GM18505 (cell line): Measurements from ENCODE around the gene HDLBP.
"Not testable (repeated sequence)": the region's sequence is repeated elsewhere in the genome, so short reads cannot be mapped to it uniquely, and the experiment has no call there.

Experiments used
- ATAC-seq: cut with Tn5 transposase; IDR thresholded peaks from one replicate; pipeline ENCODE4 v1.9.1; 2021; ENCODE audit not compliant: unreplicated experiment
- POLR2A ChIP-seq: IDR thresholded peaks from 4 replicates; pipeline ENCODE4 v1.6.1; 2011; ENCODE audit warnings: borderline replicate concordance; ENCODE audit not compliant: insufficient read depth, insufficient read length; ENCODE audit errors: extremely low read depth

The HDLBP gene

DNA sequence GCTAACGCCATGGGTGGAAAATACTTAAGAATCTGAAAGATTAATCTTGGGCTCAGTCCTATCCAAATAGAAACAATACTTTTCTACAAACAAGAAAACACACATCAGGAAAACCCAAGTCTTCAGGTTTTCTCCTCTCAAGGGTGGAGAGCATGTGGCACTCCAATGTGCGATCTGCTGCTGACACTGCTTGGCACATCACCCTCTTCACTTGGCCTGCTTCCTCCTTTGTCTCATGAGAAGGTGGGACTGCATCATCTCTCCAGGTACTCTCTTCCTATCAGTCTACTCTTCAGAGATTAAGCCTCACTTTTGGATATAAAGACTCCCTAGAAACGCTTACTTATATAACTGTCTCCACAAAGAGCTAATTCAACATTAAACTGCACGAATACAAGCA is 26.4 kb downstream of the HDLBP start:
- no peak for TF ChIP-seq POLR2A
- no peak for ATAC-seq

DNA sequence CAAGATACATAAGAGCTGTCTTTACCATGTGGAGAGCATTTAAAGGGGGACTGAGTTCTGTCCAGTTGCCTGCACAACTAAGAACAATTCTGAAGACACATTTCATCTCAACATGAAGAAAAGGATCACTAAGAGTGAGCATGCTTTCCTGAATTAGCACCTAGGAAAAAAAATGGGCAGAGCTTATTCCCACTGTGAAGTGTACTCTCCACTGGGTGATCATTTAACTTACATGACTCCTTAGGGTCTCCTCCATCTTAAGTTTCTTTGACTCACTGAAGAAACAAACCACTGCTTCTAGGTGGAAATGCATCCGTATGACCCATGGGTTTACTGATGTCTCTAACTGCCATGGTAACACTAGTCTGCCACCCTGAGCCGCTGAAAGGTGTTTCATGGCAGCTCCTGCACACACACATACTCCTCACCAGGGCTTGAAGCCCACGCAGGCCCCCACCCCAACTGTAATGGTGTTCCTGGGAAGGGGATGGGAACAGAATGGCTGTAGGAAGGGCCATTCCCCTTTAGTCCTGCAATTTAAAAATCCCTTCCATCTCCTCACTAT is 27.1 kb downstream of the HDLBP start:
- no peak for ATAC-seq

DNA sequence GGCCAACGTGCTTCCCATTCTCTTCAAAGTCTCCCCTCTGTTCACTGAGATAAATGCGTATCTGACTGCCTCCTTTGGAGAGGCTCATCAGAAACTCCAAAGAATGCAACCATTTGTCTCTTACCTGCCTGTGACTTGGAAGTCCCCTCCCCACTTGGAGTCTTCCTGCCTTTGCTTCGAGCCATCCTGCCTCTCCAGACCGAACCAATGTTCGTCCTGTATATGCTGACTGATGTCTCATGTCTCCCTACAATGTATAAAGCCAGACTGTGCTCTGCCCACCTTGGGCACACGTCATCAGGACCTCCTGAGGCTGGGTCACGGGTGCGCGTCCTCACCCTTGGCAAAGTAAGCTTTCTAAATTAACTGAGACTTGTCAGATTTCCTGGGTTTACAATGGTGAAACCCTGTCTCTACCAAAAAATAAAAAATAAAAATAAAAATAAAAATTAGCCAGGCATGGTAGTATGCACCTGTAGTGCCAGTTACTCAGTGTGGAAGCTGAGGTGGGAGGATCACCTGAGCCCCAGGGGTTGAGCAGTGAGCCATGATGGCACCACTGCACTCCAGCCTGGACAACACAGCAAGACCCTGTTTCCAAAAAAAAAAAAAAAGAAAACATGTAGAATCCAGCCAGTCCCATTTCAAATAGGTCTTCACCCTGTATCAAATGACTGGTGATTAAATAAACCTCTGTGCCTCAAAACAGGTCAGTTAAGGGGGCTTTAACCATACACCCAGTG is 29.0 kb downstream of the HDLBP start:
- no peak for ATAC-seq
- TF ChIP-seq POLR2A = no peak

More for the DNA sequence above, 27.1 kb downstream of the HDLBP start:
- no peak for TF ChIP-seq POLR2A

DNA sequence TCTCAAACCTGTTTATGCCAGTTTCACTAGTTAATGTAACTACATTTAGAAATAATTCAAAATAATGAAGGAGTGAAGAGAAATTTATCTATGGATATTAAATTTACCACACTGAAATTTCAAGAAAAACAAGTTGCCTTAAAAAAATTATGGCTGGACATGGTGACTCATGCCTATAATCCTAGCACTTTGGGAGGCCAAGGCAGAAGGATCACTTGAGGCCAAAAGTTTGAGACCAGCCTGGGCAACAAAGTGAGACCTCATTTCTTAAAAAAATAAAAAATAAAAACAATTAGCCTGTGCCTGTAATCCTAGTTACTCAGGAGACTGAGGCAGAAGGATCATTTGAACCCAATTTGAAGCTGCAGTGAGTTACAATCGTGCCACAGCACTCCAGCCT is 29.9 kb downstream of the HDLBP start:
- TF ChIP-seq POLR2A = no peak
- ATAC-seq = no peak

DNA sequence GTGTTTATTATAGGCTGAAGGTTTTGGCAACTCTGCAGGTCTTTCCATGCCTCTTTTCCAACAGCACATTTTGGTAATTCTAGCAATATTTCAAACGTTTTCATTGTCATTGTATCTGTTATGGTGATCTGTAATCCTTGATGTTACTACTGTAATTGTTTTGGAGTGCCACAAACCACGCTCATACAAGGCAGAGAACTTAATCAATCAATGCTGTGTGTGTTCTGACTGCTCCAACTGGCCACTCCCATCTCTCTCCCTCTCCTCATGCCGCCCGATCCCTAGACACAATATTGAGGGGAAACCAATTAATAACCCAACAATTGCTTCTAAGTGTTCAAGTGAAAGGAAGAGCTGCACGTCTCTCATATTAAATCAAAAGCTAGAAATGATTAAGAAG is 32.9 kb downstream of the HDLBP start:
- ATAC-seq = no peak
- no peak for TF ChIP-seq POLR2A

DNA sequence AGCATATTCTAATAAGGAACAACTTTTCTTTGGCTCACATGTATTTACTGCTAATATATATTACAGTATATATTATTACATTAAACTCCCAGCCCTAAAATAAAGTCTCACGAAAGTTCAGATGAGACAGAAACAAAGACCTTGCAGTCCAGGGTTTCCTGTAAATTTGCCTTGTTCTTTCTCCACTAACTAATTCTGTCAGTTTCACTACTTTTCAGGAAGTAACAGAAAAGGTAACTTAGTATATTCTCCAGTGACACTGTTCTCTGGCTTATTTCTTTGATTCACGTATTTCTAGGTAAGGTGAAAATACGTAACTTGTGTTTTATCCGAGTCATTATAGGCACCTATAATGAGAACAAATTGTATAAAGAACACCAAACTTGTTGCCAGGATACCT is 35.2 kb downstream of the HDLBP start:
- ATAC-seq = no peak
- TF ChIP-seq POLR2A = no peak

DNA sequence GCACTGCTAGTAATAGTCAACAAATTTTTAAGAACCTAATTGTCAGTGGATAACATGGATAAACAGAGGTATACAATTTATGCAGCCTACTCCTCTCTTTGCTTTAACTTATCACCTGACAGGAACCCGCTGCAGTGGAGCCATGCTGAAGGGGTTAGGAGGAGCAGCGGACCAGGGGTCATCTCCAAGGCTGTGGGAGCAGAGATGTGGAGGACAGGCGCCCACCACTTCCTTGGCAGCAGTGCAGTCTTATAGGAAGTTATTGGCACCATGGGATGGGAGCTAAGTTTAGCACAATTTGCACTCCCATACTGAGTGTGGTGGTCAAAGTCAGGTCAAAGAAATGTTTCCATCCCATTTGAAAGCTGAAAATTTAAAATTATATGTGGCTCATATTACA is 35.6 kb downstream of the HDLBP start:
- no peak for TF ChIP-seq POLR2A
- no peak for ATAC-seq

DNA sequence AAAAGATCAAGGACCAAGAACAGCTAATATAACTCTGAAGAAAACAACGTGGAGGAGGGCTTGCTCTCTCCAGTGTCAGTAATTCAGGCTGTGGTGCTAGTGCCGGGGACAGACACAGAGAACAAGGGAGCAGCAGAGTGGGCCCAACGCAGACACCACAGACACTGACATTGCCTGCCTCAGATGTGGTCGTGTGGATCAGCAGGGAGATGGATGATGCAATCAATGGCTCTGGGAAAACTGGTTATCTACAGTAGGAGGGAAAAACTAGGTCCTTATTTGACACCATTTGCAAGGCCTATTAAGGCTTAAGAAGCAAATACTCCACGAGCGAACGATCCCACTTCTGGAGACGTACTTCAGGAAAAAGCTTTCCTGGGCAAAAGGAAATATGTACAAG is 36.1 kb downstream of the HDLBP start:
- no peak for TF ChIP-seq POLR2A
- ATAC-seq = no peak

DNA sequence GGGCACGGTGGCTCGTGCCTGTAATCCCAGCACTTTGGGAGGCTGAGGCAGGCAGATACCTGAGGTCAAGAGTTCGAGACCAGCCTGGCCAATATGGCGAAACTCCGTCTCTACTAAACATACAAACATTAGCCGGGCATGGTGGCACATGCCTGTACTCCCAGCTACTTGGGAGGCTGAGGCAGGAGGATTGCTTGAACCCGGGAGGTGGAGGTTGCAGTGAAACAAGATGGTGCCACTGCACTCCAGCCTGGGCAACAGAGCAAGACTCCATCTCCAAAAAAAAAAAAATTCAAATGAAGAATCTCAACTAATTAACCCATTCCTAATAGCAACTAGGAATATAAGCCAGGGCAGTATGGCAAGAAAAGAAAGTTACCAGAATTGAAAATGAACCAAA is 37.2 kb downstream of the HDLBP start:
- ATAC-seq = not testable (repeated sequence)

DNA sequence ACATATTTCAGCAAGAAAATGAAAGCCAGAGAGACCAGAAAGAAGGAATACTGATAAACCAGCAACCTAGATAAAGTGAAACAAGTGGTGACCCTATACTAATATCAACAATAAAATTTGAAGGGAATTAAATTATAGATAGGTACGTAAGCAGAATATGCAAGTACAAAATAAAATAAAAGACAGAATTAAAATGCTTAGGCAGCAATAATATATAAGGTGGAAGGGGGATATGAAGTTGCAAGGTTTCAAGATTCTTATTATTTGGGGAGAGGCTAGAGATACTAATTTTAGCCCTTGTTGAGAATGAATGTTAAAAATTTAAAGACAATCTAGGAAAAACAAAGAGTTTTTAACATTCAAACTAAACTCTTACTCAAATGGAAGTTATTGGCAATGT is 39.6 kb downstream of the HDLBP start:
- no peak for ATAC-seq
- no peak for TF ChIP-seq POLR2A

DNA sequence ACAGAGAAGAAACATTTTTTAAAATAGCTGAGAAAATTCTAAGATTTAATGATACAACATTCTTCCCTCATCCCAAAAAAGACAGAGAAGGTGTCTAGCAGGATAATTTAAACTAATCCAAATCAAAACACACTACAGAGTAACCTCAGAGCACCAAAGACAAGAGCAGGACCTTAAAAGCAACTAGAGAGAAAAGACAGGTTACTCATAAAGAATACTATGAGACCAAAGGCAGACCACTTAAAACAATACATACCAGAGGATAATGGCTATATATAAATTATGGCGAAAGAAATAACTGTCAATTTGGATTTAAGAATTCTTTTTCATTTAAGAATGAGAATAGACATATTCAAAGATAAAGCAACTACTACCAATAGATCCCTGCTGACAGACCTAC is 40.0 kb downstream of the HDLBP start:
- no peak for TF ChIP-seq POLR2A
- ATAC-seq = no peak

DNA sequence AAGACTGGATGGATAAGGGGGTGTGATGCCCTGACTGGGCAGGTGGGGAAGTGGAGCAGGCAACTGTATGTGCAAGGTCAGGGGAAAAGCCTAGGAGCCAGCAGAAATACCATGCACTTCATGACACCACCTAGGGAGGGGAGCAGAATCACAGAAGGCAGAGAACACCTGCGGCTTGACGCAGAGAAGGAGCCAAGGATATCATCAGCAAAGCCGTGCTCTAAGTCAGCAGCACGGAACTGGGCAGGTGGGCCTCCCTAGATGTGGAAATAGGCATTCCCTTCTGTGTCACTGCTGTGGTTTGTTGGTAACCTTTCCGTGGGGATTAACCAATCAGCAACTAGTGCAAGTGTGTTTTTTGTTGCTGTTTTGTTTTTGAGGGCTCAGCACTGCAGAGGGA is 41.3 kb downstream of the HDLBP start:
- ATAC-seq = no peak
- TF ChIP-seq POLR2A = no peak

DNA sequence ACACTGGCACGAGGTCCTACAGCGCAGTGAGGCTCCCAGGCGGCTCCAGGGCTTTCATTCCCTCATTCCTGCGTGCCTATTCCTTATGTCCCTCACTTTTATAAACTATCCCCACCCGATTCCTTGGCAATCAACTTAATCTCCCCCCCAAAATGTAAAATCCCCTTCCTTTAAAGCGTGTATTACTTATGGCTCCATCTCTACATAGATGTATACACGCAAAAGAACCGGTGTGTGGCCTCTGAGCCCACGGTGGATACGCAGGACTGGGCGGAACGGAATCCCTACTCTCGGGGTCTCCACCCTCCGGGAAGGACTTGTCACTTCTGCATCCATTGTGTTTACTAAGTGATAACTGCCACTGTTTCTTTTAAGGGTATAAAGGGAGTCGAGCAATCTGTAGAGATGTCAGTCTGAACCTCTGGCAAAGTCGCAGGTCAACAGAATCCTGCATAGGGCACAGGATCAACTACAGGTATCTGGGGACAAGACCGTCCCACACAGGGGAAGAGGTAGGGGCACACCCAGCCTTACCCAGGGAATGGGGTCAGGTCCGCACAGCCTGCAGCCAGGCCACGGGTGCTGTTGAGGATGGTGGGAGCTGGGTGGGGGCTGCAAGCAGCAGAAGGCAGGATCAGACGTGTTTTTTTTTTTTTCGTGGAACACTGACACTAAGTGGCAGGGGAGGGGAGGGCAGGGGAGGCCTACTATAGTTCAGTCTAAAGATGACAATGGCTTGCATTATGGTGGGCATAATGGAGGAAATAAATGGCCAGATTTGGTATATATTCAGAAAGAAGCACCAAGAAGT is 42.1 kb downstream of the HDLBP start:
- no peak for TF ChIP-seq POLR2A
- ATAC-seq = no peak

DNA sequence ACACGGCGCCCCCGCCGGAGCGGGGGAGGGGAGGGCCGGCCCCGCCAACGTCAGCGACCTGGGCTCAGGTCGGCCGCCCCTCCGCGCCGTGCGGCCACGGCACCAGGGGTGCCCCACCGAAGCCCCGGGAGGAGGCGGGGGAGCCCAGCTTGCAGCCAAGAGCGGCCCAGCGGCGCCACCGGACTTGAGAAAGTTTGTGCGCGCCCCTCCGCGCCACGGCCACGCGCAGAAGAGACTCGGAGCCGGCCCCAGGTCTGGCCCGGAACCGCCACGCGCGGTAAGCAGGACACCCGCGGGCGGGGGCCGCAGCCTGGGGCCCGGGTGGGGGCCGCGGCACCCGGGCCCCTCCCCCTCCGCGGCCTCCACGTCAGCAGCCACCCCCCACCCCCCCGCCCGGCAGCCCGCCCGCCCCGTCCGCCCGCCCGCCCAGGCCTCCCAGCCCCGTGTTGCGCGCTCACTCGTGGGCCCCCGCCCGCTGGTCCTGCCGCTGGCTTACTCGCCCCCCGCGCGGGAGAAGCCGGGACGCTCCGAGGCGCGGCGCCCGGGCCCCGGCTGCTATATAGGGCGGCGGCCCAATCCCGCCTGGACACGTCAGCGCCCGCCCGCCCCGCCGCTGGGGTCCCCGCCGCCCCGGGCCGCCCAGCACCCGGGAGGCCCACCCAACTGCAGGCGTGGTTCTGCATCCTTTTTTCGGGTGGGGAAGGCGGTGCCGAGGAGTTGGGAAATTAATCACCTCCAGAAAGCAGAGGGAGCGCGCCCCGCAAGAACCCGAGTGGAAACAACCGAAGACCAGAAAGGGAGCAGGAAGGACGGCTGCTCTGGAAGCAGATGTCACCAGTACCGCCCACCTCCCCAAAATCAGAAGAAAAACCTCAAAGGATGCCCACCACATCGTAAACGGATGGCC is 42.9 kb downstream of the HDLBP start:
- TF ChIP-seq POLR2A = peak; percentile 62
- peak; percentile 52 for ATAC-seq
